Uterus (tissue), 2 donors: ENCODE data around the gene FBXO34.

ENCODE experiments used
- POLR2A ChIP-seq, 2 donors: fragments of 450-650 bp; IDR thresholded peaks; one replicate each; pipeline ENCODE4 v1.6.1; 2016; ENCODE audit warnings: antibody characterized with exemption in 2 of 2, mild to moderate bottlenecking in 1 of 2, moderate library complexity in 1 of 2
- TF ChIP-seq, protein P1 (sequence below), 4 experiments: fragments of 200-600 bp in 2 of 4; fragments of 450-650 bp in 2 of 4; sonication (generic) in 2 of 4; IDR thresholded peaks; one replicate each; pipeline ENCODE4 v1.5.1; 2016 to 2019; ENCODE audit warnings: antibody characterized with exemption in 4 of 4, mild to moderate bottlenecking in 2 of 4, moderate library complexity in 1 of 4

DNA sequence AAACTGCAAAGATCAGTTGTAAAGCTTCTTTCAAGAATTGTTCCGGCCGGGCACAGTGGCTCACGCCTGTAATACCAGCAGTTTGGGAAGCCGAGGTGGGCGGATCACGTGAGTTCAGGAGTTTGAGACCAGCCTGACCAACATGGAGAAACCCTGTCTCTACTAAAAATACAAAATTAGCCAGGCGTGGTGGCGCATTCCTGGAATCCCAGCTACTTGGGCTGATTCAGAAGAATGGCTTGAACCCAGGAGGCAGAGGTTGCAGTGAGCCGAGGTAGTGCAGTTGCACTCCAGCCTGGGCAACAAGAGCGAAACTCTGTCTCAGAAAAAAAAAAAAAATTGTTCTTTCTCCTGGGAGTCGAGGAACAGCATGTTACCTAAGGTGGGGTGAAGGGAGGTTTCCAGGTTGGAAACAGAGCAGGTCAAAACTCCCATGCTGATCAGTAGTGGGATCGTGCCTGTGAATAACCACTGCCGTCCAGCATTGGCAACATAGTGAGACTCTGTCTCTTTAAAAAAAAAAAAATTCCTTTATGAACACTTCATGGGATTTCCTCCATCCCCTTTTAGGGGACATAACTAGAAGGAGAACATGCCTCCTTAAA is 13.9 kb downstream of the FBXO34 start:
- no peak for TF ChIP-seq POLR2A (IDR thresholded peaks at IDR 0.05)
- TF ChIP-seq, protein P1, sequence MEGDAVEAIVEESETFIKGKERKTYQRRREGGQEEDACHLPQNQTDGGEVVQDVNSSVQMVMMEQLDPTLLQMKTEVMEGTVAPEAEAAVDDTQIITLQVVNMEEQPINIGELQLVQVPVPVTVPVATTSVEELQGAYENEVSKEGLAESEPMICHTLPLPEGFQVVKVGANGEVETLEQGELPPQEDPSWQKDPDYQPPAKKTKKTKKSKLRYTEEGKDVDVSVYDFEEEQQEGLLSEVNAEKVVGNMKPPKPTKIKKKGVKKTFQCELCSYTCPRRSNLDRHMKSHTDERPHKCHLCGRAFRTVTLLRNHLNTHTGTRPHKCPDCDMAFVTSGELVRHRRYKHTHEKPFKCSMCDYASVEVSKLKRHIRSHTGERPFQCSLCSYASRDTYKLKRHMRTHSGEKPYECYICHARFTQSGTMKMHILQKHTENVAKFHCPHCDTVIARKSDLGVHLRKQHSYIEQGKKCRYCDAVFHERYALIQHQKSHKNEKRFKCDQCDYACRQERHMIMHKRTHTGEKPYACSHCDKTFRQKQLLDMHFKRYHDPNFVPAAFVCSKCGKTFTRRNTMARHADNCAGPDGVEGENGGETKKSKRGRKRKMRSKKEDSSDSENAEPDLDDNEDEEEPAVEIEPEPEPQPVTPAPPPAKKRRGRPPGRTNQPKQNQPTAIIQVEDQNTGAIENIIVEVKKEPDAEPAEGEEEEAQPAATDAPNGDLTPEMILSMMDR (IDR thresholded peaks at IDR 0.05): no peak
